Stimulated activated CD8-positive, alpha-beta memory T cell treated with anti-CD3 and anti-CD28 coated beads, Interleukin-15, amount 100 ng/mL, for 48 hours (primary cell): ENCODE results near the gene ITGA8.
"Not testable (repeated sequence)": the region's sequence is repeated elsewhere in the genome, so short reads cannot be mapped to it uniquely, and the experiment has no call there.

ENCODE experiments used
- DNase-seq, 2 donors: peaks; one replicate each; pipeline ENCODE4 v3.0.0-alpha.2; 2020; ENCODE audit warnings: low read depth in 2 of 2

ITGA8 gene

GRCh38 chr10:15558136-15558535 lies 161.6 kb downstream of the ITGA8 start:
- DNase-seq, result no peak

GRCh38 chr10:15557168-15557567 lies 162.6 kb downstream of the ITGA8 start:
- not testable (repeated sequence) for DNase-seq

GRCh38 chr10:15550950-15551349 lies 168.8 kb downstream of the ITGA8 start:
- no peak for DNase-seq

- no peak for DNase-seq
Observed at GRCh38 chr10:15548331-15548730, 171.4 kb downstream of the ITGA8 start.

- no peak for DNase-seq
Observed at GRCh38 chr10:15546606-15547005, 173.1 kb downstream of the ITGA8 start.

- no peak for DNase-seq
Observed at GRCh38 chr10:15545884-15546283, 173.8 kb downstream of the ITGA8 start.

- no peak for DNase-seq
Observed at GRCh38 chr10:15545266-15545665, 174.5 kb downstream of the ITGA8 start.

GRCh38 chr10:15543994-15544393 lies 175.7 kb downstream of the ITGA8 start:
- no peak for DNase-seq

- DNase-seq, result no peak
Observed at GRCh38 chr10:15542817-15543216, 176.9 kb downstream of the ITGA8 start.

- no peak for DNase-seq
Observed at GRCh38 chr10:15541376-15541775, 178.3 kb downstream of the ITGA8 start.

GRCh38 chr10:15540727-15541126 lies 179.0 kb downstream of the ITGA8 start:
- DNase-seq, result no peak

- DNase-seq, result no peak
Observed at GRCh38 chr10:15539262-15539661, 180.5 kb downstream of the ITGA8 start.

- not testable (repeated sequence) for DNase-seq
Observed at GRCh38 chr10:15534928-15535538, 184.7 kb downstream of the ITGA8 start.

GRCh38 chr10:15531927-15532722 lies 187.6 kb downstream of the ITGA8 start:
- no peak for DNase-seq

- DNase-seq, result no peak
Observed at GRCh38 chr10:15528859-15529239, 190.9 kb downstream of the ITGA8 start.

GRCh38 chr10:15526754-15527153 lies 193.0 kb downstream of the ITGA8 start:
- no peak for DNase-seq

GRCh38 chr10:15521328-15521903 lies 198.3 kb downstream of the ITGA8 start:
- DNase-seq, result no peak

GRCh38 chr10:15518250-15518649 lies 201.5 kb downstream of the ITGA8 start:
- no peak for DNase-seq

- DNase-seq, result no peak
Observed at GRCh38 chr10:15516256-15517085, 203.3 kb downstream of the ITGA8 start.

- no peak for DNase-seq
Observed at GRCh38 chr10:15515202-15515601, 204.5 kb downstream of the ITGA8 start.

- no peak for DNase-seq
Observed at GRCh38 chr10:15510963-15511362, 208.8 kb downstream of the ITGA8 start.

GRCh38 chr10:15505329-15505728 lies 214.4 kb downstream of the ITGA8 start:
- no peak for DNase-seq
